ENCODE results near the gene ENOSF1.

Gene ENOSF1

GRCh38 chr18:635171-635570 is 77.3 kb downstream of the ENOSF1 start:
- TF ChIP-seq CTCF (conservative IDR thresholded peaks at IDR 0.05; ENCODE audit: low read depth): no peak
- CTCF ChIA-PET: interaction anchor here (0.7 to 1.0 kb wide), 2 partner anchors 368 to 1879 kb away, joined by 3 to 4 read pairs; no protein-coding TSS in a partner anchor
- H3K27ac ChIP-seq: no peak overlapping the region
- no peak for DNase-seq (ENCODE audit: low spot score)
- POLR2A ChIA-PET (ENCODE audit: low non-redundant PET): no interaction called here

- no peak for DNase-seq (ENCODE audit: low spot score)
- CTCF ChIA-PET: interaction anchor here (1.0 kb wide), 1 partner anchor 367 kb away, joined by 4 read pairs; no protein-coding TSS in a partner anchor
- POLR2A ChIA-PET (ENCODE audit: low non-redundant PET): no interaction called here
- H3K27ac ChIP-seq: no peak overlapping the region
- no peak for TF ChIP-seq CTCF (conservative IDR thresholded peaks at IDR 0.05; ENCODE audit: low read depth)
These were observed 77.8 kb downstream of the ENOSF1 start for GRCh38 chr18:634551-635045.

GRCh38 chr18:631560-631959 is 80.9 kb downstream of the ENOSF1 start:
- no peak overlapping the region for H3K27ac ChIP-seq
- CTCF ChIA-PET: no interaction called here
- POLR2A ChIA-PET (ENCODE audit: low non-redundant PET): no interaction called here
- no peak for TF ChIP-seq CTCF (conservative IDR thresholded peaks at IDR 0.05; ENCODE audit: low read depth)
- DNase-seq (ENCODE audit: low spot score): no peak

- no peak overlapping the region for H3K27ac ChIP-seq
- no peak for DNase-seq (ENCODE audit: low spot score)
- TF ChIP-seq CTCF (conservative IDR thresholded peaks at IDR 0.05; ENCODE audit: low read depth): no peak
- CTCF ChIA-PET: interaction anchor here (0.6 to 1.0 kb wide), 3 partner anchors 10 to 374 kb away, joined by 3 to 4 read pairs (median 4); no protein-coding TSS in a partner anchor
- POLR2A ChIA-PET (ENCODE audit: low non-redundant PET): no interaction called here
These were observed 82.9 kb downstream of the ENOSF1 start for GRCh38 chr18:629269-630150.

GRCh38 chr18:627231-627630 is 85.2 kb downstream of the ENOSF1 start:
- H3K27ac ChIP-seq: no peak overlapping the region
- TF ChIP-seq CTCF (conservative IDR thresholded peaks at IDR 0.05; ENCODE audit: low read depth): no peak
- DNase-seq (ENCODE audit: low spot score): no peak
- CTCF ChIA-PET: interaction anchor here (1.1 kb wide), 1 partner anchor 203 kb away, joined by 4 read pairs; no protein-coding TSS in a partner anchor
- POLR2A ChIA-PET (ENCODE audit: low non-redundant PET): no interaction called here

- peak; percentile 51 for DNase-seq (ENCODE audit: low spot score)
- no peak overlapping the region for H3K27ac ChIP-seq
- TF ChIP-seq CTCF (conservative IDR thresholded peaks at IDR 0.05; ENCODE audit: low read depth): peak; percentile 67; the same call in 1 of the 2 replicates
- CTCF ChIA-PET: interaction anchor here (0.5 to 1.5 kb wide), 20 partner anchors 9 to 1498 kb away, joined by 3 to 22 read pairs (median 4); partner anchors contain the start of genes ENOSF1 and TYMS
- POLR2A ChIA-PET (ENCODE audit: low non-redundant PET): no interaction called here
These were observed 88.4 kb downstream of the ENOSF1 start for GRCh38 chr18:623761-624620.

All from RWPE1 (cell line).